SK-N-SH (cell line): ENCODE measurements around the gene TSPYL2. TPM values are rescaled to one million over a fixed set of nuclear protein-coding genes. Genes with fewer than 3 reads are reported as not detected.

Experiments
- CTCF ChIA-PET: fragments of 300-600, 350-600 bp; formaldehyde crosslinking; extraction: SDS; loops from one replicate; lab custom pipeline; 2021; lab: Yijun Ruan, JAX
- POLR2A ChIA-PET: fragments of 350-600 bp; sonication (Branson Sonifier 250); formaldehyde crosslinking; extraction: SDS; loops from one replicate; lab custom pipeline; 2020; ENCODE audit warnings: antibody characterized with exemption, inconsistent platforms; lab: Yijun Ruan, JAX
- DNase-seq: peaks from one replicate; pipeline ENCODE4 v3.0.0; 2012
- H2AFZ ChIP-seq: fragments of 200-600 bp; sonication (generic); 2 replicates; pipeline ENCODE4 v1.8.1; 2016; ENCODE audit warnings: antibody characterized with exemption, mild to moderate bottlenecking, low read depth
- H3F3A ChIP-seq: fragments of 200-600 bp; sonication (generic); replicated peaks from 2 replicates; pipeline ENCODE3; 2016; ENCODE audit warnings: antibody characterized with exemption, mild to moderate bottlenecking; ENCODE audit not compliant: insufficient read depth
- H3K27ac ChIP-seq, 2 experiments: fragments of 200-500 bp in 1 of 2; fragments of 200-600 bp in 1 of 2; sonication (Bioruptor generic) in 1 of 2; sonication (generic), shearing (Covaris generic) in 1 of 2; 2 replicates each; pipeline versions ENCODE4 v1.5.1 to v1.6.1; 2014 to 2016; ENCODE audit warnings: low read depth in 2 of 2, inconsistent platforms in 1 of 2, low read length in 1 of 2, mild to moderate bottlenecking in 1 of 2, mixed read lengths in 1 of 2
- H3K27me3 ChIP-seq: fragments of 200-600 bp; sonication (generic), shearing (Covaris generic); 2 replicates; pipeline ENCODE4 v1.6.1; 2016; ENCODE audit warnings: mixed run types; ENCODE audit not compliant: insufficient read depth
- H3K36me3 ChIP-seq, 2 experiments: fragments of 200-500 bp in 1 of 2; fragments of 200-600 bp in 1 of 2; sonication (Bioruptor generic) in 1 of 2; sonication (generic) in 1 of 2; replicated peaks in 1 of 2; 2 replicates each; pipeline versions ENCODE3 to v1.5.1; 2014 to 2016; ENCODE audit warnings: low read length in 1 of 2, mild to moderate bottlenecking in 1 of 2; ENCODE audit not compliant: insufficient read depth in 2 of 2, control insufficient read depth in 1 of 2
- H3K4me1 ChIP-seq, 2 experiments: fragments of 200-500 bp in 1 of 2; fragments of 200-600 bp in 1 of 2; sonication (Bioruptor generic) in 1 of 2; sonication (generic), shearing (Covaris generic) in 1 of 2; 2 replicates each; pipeline versions ENCODE4 v1.5.1 to v1.6.1; 2014 to 2016; ENCODE audit warnings: low read depth in 1 of 2, low read length in 1 of 2, mixed run types in 1 of 2; ENCODE audit not compliant: insufficient read depth in 2 of 2, control insufficient read depth in 1 of 2
- H3K4me2 ChIP-seq: fragments of 200-600 bp; sonication (generic), shearing (Covaris generic); 2 replicates; pipeline ENCODE4 v1.6.1; 2017; ENCODE audit warnings: mixed run types
- H3K4me3 ChIP-seq, 2 experiments: fragments of 200-500 bp in 1 of 2; fragments of 200-600 bp in 1 of 2; sonication (Bioruptor generic) in 1 of 2; sonication (generic), shearing (Covaris generic) in 1 of 2; 2 replicates each; pipeline versions ENCODE4 v1.5.1 to v1.8.1; 2014 to 2016; ENCODE audit warnings: low read depth in 2 of 2, inconsistent platforms in 1 of 2, low read length in 1 of 2, mild to moderate bottlenecking in 1 of 2, mixed read lengths in 1 of 2, moderate library complexity in 1 of 2
- H3K79me2 ChIP-seq: fragments of 200-600 bp; sonication (generic); 2 replicates; pipeline ENCODE4 v1.8.1; 2017; ENCODE audit warnings: mild to moderate bottlenecking; ENCODE audit not compliant: insufficient read depth
- H3K9ac ChIP-seq: fragments of 200-600 bp; sonication (generic); 2 replicates; pipeline ENCODE4 v1.6.1; 2017; ENCODE audit warnings: mixed run types
- H3K9me2 ChIP-seq: fragments of 200-600 bp; sonication (generic); 2 replicates; pipeline ENCODE4 v1.6.1; 2017; ENCODE audit warnings: mixed run types
- H3K9me3 ChIP-seq: fragments of 200-600 bp; sonication (generic); 2 replicates; pipeline ENCODE4 v1.6.1; 2017; ENCODE audit warnings: mixed run types, mild to moderate bottlenecking, moderate library complexity
- H4K20me1 ChIP-seq: fragments of 200-600 bp; sonication (generic); 2 replicates; pipeline ENCODE4 v1.6.1; 2017; ENCODE audit warnings: mild to moderate bottlenecking, mixed run types; ENCODE audit not compliant: insufficient read depth
- EP300 ChIP-seq, 2 experiments: IDR thresholded peaks; 2 replicates each; pipeline versions ENCODE4 v1.4.0 to v1.6.1; 2012; ENCODE audit warnings: borderline replicate concordance in 1 of 2, low read depth in 1 of 2, low read length in 1 of 2
- FOSL2 ChIP-seq: IDR thresholded peaks from 2 replicates; pipeline ENCODE4 v1.4.0; 2012; ENCODE audit warnings: low read depth, mild to moderate bottlenecking, moderate library complexity, borderline replicate concordance
- GABPA ChIP-seq: IDR thresholded peaks from 2 replicates; pipeline ENCODE4 v1.4.0; 2012; ENCODE audit warnings: low read depth, mild to moderate bottlenecking
- GATA2 ChIP-seq: sonication (generic); formaldehyde crosslinking; IDR thresholded peaks from 2 replicates; pipeline ENCODE4 v1.5.0; 2020; ENCODE audit warnings: mild to moderate bottlenecking, missing genetic modification reagents
- JUND ChIP-seq: IDR thresholded peaks from 2 replicates; pipeline ENCODE4 v1.4.0; 2012
- POLR2AphosphoS5 ChIP-seq: IDR thresholded peaks from 2 replicates; pipeline ENCODE4 v1.6.1; 2012; ENCODE audit warnings: low read depth, low read length
- RFX5 ChIP-seq: IDR thresholded peaks from 2 replicates; pipeline ENCODE4 v1.6.1; 2012; ENCODE audit warnings: mild to moderate bottlenecking, improper control_type of control experiment, low read length
- RXRA ChIP-seq: IDR thresholded peaks from 2 replicates; pipeline ENCODE4 v1.4.0; 2012; ENCODE audit warnings: low read depth, mild to moderate bottlenecking, borderline replicate concordance
- SMC3 ChIP-seq: IDR thresholded peaks from 2 replicates; pipeline ENCODE4 v1.6.1; 2012; ENCODE audit warnings: low read depth, low read length, improper control_type of control experiment
- TAF1 ChIP-seq: IDR thresholded peaks from 2 replicates; pipeline ENCODE4 v1.6.1; 2012; ENCODE audit warnings: low read depth, mild to moderate bottlenecking, low read length, moderate library complexity, borderline replicate concordance
- TCF12 ChIP-seq: IDR thresholded peaks from 2 replicates; pipeline ENCODE4 v1.4.0; 2012
- YY1 ChIP-seq: IDR thresholded peaks from 2 replicates; pipeline ENCODE4 v1.4.0; 2012; ENCODE audit warnings: low read depth, mild to moderate bottlenecking
- WGBS: methylation state at CpG from one replicate; pipeline ENCODE4 v1.1.6; 2017; ENCODE audit warnings: low lambda C conversion rate; 5-methylcytosine and 5-hydroxymethylcytosine counted together
- polyA plus RNA-seq, 3 experiments: library from polyadenylated mRNA; depleted of rRNA; stranded (reverse); fragments of >200 nt; gene quantifications; 2 replicates each; pipeline ENCODE4 v1.2.3, GENCODE V29; 2012
- TF ChIP-seq, protein P1 (sequence below): IDR thresholded peaks from 2 replicates; pipeline ENCODE4 v1.4.0; 2012; ENCODE audit warnings: low read depth, borderline replicate concordance
- TF ChIP-seq, protein P2 (sequence below): fragments of 150-350 bp; IDR thresholded peaks from 2 replicates; pipeline ENCODE4 v1.6.1; 2016; ENCODE audit warnings: mild to moderate bottlenecking, low read depth, low read length
- TF ChIP-seq, protein P3 (sequence below): fragments of 200-600 bp; sonication (generic); IDR thresholded peaks from 2 replicates; pipeline ENCODE4 v1.6.1; 2017; ENCODE audit warnings: antibody characterized with exemption, mild to moderate bottlenecking, moderate library complexity

TSPYL2 gene
- polyA plus RNA-seq, 1 of the 3 experiments (the other 2 are of a cell fraction): 26.4 TPM

- Histone ChIP-seq H2AFZ (no peak overlapping the region), H3K9ac (no peak overlapping the region), H3K36me3 (no peaks in the 10 kb centered on the region), H4K20me1 (no peaks in the 10 kb centered on the region), H3K27me3 (no peaks in the 10 kb centered on the region; the same call in 1 of the 2 replicates), H3F3A (no peaks in the 10 kb centered on the region), H3K79me2 (no peaks in the 10 kb centered on the region), H3K9me2 (no peaks in the 10 kb centered on the region), H3K9me3 (no peaks in the 10 kb centered on the region; the same call in 1 of the 2 replicates), H3K4me3 (no peak overlapping the region), H3K4me1 (no peaks in the 10 kb centered on the region; a peak in 1 of 4 replicates), H3K27ac (no peak overlapping the region), H3K4me2 (no peak overlapping the region)
- CTCF ChIA-PET: no interaction called here
- DNase-seq: no peak
- POLR2A ChIA-PET: no interaction called here
- TF ChIP-seq SMC3: no peak
- no peak for TF ChIP-seq RXRA
- TF ChIP-seq, protein P1, sequence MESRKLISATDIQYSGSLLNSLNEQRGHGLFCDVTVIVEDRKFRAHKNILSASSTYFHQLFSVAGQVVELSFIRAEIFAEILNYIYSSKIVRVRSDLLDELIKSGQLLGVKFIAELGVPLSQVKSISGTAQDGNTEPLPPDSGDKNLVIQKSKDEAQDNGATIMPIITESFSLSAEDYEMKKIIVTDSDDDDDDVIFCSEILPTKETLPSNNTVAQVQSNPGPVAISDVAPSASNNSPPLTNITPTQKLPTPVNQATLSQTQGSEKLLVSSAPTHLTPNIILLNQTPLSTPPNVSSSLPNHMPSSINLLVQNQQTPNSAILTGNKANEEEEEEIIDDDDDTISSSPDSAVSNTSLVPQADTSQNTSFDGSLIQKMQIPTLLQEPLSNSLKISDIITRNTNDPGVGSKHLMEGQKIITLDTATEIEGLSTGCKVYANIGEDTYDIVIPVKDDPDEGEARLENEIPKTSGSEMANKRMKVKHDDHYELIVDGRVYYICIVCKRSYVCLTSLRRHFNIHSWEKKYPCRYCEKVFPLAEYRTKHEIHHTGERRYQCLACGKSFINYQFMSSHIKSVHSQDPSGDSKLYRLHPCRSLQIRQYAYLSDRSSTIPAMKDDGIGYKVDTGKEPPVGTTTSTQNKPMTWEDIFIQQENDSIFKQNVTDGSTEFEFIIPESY: no peak
- no peak for TF ChIP-seq GATA2 (CRISPR knock-in tag)
- TF ChIP-seq TAF1: no peak
- TF ChIP-seq EP300 (IDR thresholded peaks at IDR 0.05; ENCODE audit: borderline replicate concordance in 1 of 2, low read depth in 1 of 2, low read length in 1 of 2): no peak
- no peak for TF ChIP-seq GABPA
- TF ChIP-seq FOSL2: no peak
- TF ChIP-seq, protein P2, sequence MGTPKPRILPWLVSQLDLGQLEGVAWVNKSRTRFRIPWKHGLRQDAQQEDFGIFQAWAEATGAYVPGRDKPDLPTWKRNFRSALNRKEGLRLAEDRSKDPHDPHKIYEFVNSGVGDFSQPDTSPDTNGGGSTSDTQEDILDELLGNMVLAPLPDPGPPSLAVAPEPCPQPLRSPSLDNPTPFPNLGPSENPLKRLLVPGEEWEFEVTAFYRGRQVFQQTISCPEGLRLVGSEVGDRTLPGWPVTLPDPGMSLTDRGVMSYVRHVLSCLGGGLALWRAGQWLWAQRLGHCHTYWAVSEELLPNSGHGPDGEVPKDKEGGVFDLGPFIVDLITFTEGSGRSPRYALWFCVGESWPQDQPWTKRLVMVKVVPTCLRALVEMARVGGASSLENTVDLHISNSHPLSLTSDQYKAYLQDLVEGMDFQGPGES: no peak
- no peak for TF ChIP-seq POLR2AphosphoS5
- TF ChIP-seq YY1: no peak
- TF ChIP-seq JUND: no peak
- TF ChIP-seq TCF12: no peak
- TF ChIP-seq, protein P3, sequence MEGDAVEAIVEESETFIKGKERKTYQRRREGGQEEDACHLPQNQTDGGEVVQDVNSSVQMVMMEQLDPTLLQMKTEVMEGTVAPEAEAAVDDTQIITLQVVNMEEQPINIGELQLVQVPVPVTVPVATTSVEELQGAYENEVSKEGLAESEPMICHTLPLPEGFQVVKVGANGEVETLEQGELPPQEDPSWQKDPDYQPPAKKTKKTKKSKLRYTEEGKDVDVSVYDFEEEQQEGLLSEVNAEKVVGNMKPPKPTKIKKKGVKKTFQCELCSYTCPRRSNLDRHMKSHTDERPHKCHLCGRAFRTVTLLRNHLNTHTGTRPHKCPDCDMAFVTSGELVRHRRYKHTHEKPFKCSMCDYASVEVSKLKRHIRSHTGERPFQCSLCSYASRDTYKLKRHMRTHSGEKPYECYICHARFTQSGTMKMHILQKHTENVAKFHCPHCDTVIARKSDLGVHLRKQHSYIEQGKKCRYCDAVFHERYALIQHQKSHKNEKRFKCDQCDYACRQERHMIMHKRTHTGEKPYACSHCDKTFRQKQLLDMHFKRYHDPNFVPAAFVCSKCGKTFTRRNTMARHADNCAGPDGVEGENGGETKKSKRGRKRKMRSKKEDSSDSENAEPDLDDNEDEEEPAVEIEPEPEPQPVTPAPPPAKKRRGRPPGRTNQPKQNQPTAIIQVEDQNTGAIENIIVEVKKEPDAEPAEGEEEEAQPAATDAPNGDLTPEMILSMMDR: no peak
- no peak for TF ChIP-seq RFX5
- 53% methylated on average over 2 of the region's 2 CpGs for WGBS
Observed at GRCh38 chrX:53126377-53126776, 44.2 kb downstream of the TSPYL2 start.
